Non-pigmented ciliary epithelial cell (primary cell): Measurements from ENCODE around the gene C12orf75.
A peak's percentile ranks its signal among the peaks of the same experiment; 100 is the strongest.
"Not testable (repeated sequence)": the region's sequence is repeated elsewhere in the genome, so short reads cannot be mapped to it uniquely, and the experiment has no call there.

Source experiments
- DNase-seq: peaks from one replicate; pipeline ENCODE4 v3.0.0-alpha.2; 2010; ENCODE audit warnings: low read depth

C12orf75 gene

DNA sequence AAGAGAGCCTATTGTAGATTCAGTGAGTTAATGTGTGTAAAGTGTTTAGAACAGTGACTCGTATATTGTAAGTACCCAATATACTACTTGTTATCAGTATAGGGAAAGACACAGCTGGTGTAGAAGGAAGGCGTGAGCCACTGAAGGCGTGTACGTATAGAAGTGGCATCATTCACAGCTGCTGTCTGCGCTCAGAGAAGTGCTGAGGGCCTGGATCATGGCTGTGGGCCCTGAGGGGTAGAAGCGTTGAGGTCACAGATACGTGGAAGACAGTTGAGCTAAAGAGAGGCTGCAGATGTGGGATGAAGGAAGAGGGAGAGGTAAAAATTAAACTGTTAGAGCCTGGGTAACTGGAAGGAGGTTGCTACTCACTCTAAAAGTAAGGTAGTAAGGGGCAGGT, 5.9 kb downstream of the C12orf75 start:
- no peak for DNase-seq

DNA sequence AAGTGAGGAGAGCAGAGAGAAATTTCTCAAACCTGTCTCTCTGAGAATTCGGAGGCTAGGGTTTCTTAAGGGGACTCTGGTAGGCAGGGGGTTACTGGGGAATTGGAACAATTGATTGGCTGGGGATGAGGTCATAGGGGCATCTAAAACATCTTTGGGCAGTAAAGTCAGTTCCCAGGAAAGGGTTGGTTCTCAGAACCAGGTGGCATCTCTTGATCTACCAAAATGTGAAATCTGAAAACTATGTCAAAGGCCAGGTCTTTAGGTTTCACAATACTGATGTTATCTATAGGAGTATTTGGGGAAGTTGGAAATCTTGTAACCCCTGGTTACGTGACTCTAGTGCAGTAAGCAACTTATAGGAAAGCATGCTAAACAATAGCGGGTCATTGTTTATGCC, 6.9 kb downstream of the C12orf75 start:
- no peak for DNase-seq

DNA sequence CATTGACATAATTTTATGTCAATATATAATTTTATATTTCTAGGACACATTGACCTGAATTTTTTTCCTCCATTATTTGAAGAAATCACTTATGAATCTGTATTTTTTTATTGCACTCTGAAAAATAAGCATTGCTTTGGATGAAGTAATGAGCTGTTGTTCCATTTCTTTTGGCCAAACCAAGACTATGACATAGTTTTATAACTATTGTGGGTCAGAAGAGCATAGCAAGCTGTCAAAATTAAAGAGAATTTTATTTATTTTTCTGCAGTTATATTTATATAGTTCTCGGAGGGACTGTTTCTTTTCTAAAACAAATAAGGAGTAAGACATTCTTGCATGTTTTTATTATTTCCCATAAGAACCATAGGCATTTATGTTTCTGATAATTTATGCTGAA, 8.5 kb downstream of the C12orf75 start:
- DNase-seq, result no peak

DNA sequence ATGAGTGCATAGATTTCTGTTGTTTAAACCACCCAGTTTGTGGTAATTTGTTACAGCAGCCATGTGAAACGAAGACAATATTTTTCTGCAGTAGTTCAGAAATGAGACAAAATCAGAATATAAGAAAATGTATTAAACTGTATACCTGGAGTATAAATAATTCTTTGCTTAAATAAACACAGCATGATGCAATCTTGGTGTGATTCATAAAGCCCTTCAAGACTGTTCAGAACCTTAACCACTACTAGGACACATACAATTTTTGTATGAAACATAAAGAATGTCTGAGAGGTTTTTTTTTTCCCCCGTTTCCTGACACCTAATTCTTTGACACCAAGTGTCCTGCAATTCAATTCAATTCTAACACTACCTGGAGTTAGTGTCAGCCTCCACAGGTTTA, 10.5 kb downstream of the C12orf75 start:
- DNase-seq, result no peak

DNA sequence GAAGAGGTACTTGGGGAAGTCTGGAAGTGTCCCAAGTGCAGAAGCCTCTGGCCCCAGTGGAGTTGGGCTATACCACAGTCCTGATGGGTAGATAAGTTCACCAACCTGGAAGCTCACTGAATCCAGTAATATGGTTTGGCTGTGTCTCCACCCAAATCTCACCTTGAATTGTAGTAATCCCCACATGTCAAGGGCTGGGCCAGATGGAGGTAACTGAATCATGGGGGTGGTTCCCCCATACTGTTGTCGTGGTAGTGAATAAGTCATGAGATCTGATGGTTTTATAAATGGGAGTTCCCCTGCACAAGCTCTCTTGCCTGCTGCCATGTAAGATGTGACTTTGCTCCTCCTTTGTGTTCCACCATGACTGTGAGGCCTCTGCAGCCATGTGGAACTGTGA, 11.1 kb downstream of the C12orf75 start:
- DNase-seq, result not testable (repeated sequence)

DNA sequence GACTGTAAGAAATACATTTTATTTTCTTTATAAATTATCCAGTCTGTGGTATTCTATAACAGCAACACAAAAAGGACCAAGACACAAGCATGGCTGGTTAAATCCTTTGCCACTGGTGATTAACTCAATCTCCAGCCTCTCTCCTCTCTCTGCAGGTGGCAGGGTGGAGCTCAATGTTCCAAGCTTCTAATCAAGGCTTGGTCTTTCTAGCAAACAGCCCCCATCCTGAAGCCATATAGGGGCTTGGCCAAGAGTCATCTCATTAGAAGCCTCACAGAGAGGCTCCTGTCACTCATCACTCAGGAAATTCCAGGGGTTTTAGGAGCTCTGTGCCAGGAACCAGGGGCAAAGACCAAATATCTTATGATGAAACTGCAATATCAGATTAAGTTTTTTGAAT, 12.0 kb downstream of the C12orf75 start:
- DNase-seq, result no peak

DNA sequence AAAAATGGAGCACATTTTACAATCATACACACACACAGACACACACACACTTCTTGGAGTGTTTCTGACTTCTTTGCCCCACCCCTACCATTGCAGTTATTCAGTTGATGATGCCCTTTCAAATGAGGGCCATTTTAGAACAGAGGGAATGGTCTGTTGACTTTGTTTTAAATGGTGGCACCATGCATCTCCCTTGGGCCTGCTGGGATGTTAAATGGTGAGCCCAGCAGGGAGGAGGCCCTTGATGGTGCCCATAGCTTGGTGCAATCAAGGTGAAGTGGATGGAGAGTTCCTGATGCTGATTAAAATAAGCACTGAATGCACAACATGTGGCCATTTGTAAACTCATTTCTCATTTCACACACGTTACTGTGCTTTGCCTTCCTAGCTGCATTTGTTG, 13.3 kb downstream of the C12orf75 start:
- DNase-seq, result no peak

DNA sequence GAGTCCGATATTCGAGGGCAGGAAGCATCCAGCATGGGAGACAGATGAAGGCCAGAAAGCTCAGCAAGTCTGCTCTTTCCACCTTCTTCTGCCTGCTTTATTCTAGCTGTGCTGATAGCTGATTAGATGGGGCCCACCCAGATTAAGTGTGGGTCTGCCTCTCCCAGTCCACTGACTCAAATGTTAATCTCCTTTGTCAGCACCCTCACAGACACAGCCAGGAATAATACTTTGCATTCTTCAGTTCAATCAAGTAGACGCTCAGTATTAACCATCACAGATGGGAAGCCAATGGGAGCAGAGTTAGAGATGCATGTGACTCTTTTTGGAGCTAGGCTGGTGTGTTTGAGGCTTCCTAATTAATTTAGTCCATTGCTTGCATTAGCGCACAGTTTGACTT, 17.0 kb downstream of the C12orf75 start:
- no peak for DNase-seq

DNA sequence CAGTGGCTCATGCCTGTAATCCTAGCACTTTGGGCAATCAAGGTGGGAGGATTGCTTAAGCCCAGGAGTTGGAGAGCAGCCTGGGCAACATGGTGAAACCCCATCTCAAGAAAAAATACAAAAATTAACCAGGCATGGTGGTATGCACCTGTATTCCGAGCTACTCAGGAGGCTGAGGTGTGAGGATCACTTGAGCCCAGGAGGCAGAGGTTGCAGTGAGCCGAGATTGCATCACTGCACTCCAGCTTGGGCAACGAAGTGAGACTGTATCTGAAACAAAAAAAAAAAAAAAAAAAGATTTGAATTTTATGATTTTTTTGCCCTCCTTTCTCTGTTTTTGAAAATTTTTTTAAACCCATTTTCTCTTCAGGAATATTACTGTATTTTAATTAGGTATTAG, 17.7 kb downstream of the C12orf75 start:
- no peak for DNase-seq

DNA sequence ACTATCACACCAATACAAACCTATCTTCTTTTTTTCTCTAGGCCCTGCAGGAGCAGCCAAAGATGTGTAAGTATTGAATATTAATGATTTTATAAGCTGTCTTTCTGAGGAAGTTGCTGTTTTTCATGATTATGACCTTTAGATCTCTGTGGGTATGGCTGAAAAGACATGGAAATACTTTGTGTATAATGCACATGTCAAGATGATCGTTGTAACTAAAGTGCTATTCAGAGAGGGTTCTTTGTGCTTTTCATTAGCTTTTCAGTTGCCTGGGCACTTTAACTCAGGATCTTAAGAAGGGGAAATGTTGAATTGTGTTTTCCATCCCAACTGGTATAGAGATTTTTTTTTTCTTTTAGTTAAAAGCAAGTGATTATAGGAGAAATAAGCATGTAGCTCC, 18.1 kb downstream of the C12orf75 start:
- no peak for DNase-seq

DNA sequence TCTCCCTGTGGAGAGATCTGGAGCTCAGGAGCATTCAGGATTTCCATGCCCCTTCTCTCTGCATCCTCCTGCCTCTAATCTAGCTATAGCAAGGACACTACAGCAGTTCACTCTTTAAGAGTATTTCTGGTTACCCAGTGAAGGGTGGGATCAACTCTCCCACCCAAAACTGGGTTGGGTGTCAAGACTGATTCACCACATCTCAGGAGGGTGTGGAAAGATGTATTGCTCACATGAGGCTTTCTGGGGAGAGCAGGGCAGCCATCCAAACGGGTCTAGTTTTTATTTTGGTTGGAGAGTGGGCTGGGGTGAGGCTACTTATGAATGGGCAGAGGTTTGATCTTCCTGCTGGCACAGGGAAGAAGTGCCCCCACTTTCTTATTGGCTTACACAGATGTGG, 18.6 kb downstream of the C12orf75 start:
- no peak for DNase-seq

DNA sequence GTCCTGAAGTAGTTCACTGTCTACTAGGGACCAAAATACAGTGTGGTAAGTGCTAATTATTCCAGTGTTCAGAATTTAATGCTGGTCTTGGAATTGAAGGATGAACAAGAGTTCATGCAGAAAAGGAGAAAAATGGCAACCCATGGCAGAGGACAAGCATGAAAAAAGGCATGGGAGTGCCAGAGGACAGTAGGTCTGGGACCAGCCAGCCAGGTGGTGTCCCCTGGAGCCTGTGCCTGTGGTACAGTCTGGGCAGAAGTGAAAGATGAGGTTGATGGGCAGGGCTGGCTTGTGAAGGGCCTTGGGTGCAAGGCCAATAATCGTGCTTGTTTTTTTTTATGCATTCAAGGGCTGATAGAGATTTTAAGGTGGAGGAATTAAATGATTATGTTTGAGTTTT, 21.0 kb downstream of the C12orf75 start:
- no peak for DNase-seq

DNA sequence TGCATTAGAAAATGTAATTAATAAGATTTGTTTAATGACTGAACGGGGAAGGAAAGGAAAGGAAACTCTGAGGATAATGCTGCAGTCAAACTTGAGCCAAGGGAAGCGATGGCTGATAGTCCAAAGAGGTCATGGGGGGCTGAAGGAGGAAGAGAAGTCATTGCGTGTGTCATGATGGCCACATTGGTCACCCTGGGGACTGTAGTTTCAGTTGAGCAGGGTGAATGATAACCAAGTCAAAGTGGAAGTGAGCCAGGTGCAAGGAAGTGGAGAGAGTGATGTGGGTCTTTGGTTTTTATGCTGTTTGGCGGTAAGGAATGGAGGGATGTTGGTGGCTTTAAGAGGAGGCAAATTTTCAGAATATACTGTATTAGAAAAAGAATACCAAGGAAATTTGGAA, 21.6 kb downstream of the C12orf75 start:
- no peak for DNase-seq

DNA sequence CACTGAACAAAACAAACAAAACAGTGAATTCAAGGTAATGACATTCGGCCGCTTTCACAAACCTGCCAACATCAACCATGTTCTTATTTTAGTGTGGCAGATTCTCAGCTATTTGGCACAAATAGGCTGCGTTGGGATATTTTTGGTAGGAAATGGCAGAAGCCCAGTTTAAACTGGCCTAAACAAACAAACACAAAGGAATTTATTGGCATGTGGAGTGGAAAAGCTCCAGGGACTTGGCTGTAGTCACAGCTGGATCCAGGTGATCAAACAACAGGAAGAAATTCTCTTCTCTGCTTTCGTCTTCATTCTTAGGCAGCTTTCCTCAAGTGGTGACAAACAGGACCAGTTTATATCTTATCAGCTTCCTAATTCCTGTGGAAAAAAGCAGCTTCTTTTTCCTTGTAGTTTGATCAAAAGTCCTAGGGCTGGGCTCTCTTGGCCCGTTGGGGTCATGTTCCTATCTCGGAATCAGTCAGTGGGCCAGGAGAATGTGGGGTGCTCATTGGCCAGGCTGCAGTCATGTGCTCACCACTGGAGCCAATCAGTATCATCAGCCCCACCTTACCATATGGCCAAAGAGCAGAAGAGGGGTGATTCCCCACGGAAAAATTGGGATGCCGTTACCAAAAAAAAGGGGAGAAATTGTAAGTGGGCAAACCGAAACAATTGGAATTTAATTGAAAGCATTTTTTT, 22.6 kb downstream of the C12orf75 start:
- DNase-seq, result no peak

DNA sequence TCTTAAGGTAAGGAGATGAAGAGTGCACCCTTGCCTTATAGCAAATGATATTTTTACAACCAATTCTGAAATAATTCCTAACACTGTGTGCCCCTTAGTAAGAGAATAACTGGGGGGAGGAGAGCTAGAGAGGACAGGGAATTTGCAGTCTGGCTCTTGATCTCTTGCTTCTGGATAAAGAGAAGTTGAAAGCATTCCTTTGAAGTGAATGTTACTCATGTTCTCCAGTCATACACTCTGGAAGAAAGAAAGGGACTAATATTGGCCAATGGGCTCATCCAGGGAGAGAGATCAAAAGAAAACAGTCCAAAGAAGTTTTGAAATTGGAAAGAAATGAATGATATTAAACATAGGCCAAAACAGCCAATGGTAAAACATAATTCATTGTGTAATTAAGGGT, 25.3 kb downstream of the C12orf75 start:
- peak; percentile 31 for DNase-seq

DNA sequence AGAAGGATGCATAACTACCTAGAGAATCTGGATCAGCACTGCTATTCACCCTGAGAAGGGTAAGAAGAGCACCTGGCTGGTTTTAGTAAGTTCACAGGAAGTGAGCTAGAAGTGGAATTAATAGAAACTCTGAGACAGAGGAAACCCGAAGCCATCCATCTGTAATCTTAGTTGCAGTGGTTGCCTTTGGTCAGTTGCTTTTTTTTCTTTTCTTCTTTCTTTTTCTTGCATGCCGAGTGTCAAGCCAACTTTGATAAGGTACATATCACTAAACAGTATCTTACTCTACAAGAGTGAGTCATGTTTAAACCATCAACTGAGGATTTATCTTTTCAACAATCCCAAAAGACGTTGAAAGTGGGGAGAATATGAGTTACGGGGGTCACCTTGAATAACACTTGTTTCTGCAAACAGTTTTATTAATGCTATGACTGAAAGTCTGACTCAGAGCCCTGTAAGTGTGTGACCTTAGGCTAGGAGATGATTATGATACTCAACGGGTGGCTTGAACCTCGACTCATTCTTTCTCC, 26.7 kb downstream of the C12orf75 start:
- peak; percentile 13 for DNase-seq

DNA sequence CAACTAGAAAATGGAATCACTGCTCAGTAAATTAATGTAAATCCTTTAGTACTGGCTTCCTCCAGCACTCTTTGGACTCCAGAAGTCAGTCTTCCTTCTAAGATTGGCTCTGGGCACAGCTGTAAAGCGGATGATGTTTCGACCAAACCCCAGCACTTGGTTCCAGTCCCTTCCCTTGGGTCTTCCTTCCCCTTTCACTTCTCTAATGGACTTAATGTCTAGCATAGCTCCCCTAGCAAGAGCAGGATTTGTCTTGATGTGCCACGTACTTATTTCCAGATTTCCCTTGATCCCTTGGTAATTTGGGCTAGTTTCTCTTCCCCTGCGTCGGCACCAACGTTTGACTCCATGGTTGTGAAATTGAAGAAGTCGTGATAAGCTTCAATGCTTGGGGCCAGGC, 28.3 kb downstream of the C12orf75 start:
- no peak for DNase-seq

DNA sequence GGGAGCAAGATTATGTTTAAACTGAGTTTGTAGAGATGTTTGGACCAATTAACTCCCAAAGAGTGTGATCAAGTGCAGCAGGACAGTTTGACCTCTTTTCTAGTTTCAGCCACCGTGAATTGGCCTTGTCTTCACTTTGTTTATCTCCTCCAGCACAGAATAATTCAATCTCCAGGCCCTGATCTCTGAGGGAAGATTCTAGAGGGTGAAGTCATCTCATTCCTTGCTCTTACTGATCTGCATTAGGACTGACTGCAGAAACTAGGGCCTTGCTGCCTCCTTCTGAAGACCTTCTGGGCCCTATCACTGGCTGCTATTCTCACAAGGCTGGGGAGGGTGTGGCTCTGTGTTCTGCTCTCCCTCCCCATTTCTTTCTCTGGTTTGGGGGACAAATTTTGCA, 29.4 kb downstream of the C12orf75 start:
- DNase-seq, result no peak

DNA sequence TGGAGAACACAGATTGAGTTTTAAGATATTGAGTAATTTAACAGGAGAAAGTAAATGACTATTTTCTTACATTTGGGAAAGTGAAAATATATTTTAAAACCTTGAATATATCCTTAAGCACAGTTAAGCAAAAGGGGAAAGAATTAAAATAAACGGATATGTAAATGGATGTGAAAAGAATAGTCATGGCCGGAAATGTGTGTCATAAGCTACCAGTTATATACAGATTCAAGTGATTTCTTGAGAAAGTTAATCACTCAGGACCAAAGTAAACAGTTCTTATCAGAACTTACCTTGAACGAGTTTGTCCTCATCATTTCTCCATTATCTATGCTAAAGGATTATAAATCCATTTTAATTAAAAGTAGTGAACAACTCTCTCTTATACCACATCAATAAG, 33.4 kb downstream of the C12orf75 start:
- no peak for DNase-seq

DNA sequence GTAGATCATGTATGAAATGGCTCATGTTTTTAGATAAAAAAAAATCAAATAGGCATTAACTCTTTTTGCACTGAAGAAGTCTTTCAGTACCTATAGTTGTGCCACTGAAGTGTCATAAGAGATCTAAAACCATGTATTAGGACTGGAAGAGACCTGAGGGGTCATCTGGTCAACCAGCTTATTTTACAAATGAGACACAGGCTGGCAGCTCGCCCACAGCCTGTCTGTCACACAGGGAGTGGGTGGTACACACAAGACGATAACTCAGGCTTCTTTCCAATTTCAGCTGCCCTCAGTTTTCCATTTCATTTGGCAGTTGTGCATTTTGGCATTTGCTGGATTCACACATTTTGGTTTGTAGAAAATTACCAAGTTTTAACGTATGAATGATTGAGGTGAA, 34.7 kb downstream of the C12orf75 start:
- DNase-seq, result no peak

DNA sequence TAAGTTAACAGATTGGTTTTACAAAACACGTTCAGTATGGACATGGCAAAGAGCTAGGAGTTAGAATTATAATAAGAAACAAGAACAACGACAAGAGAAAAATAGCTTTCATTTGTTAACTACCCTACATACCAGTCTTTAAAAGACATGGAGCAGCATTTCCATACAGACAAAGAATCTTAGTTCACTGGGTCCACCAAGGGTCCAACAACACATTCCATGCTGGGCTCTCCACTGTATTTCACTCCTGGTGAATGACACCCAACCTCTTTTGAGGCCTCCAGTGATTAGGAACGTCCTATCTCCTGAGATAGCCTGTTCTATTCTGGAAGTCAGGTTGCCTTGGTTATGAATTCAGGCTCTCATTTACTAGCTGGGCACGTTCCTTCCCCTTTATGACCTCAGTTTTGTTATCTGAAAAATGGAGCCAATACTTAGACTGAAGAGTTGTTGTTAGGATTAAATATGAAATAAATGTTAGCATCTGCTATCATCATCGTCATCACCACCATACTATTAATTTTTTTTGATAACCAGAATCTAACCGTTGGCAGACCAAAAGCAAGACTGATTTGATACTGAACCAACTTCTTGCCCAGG, 37.7 kb downstream of the C12orf75 start:
- no peak for DNase-seq

DNA sequence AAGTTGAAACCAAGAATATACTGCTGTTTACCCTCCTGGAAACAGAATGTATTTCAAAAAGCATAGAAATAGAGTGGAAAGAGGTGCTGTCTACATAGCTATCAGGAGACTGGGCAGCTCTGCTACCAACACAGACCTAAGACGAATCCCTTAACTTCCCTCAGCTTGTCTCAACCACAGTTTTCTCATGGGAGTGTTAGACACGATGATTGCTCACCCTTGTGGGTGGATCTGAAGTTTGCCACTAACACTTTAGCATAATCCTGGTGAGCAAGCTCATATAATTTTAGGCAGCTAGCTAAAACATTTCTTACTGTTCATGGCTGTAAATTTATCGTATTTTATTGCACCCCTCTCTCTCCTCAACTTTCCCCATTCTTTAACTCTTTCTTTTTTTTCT, 38.5 kb downstream of the C12orf75 start:
- no peak for DNase-seq

DNA sequence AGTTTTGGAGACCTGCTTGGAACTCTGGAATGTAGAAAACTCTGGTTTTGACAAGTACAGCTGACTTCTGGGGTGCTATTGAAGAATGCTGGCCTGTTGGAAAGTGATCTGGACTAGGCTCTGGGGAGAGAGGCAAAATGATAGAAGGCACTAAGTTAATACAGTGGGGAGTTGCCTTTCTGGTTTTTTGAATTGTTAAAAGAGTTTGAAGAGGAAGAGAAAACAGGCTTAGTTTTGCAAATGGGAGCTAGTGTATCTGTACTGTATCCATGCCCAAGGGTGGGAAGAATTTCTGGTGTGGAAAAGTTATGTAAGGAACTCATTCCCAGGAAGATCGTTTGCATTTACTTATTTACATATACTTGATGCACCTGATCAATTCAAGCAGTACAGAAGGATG, 43.8 kb downstream of the C12orf75 start:
- DNase-seq, result no peak

DNA sequence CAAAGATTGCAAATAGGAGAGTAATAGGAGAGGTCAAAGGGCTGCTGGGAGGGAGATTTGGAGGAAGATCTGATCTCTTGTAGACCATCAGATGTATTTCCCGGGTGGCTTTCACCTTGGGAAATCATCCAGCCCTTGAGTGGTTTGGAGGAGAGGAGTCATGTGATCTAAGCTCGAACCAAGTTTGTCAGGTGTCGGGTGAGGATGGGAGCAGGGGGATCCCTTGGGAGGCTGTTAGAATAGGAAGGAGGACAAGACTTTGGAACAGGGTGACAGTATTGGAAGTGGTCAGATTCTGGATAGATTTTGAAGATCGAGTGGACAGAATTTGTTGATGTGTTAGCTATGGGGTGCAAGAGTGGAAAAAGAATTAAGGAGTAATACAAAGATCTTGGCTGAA, 46.6 kb downstream of the C12orf75 start:
- no peak for DNase-seq
